ENCODE results near the gene OSBPL1A.

GRCh38 chr18:24366328-24366727 is 31.3 kb downstream of the OSBPL1A start:
- no peak for TF ChIP-seq EZH2 (IDR thresholded peaks at IDR 0.05; ENCODE audit: insufficient read depth, poor library complexity, severe bottlenecking)
- TF ChIP-seq EZH2phosphoT487 (IDR thresholded peaks at IDR 0.05; ENCODE audit: insufficient read depth, low read depth): no peak

All from GM23248 (cell line).